Left renal cortex interstitium (tissue), 4 donors: ENCODE measurements around the gene ZNF667. TPM values are rescaled to one million over a fixed set of nuclear protein-coding genes. Genes with fewer than 3 reads are reported as not detected.

Experiments used
- DNase-seq, 4 donors: peaks; one replicate each; pipeline ENCODE4 v3.0.0-alpha.2; 2013; ENCODE audit warnings: low read depth in 4 of 4, low spot score in 2 of 4, missing footprints in 1 of 4
- polyA plus RNA-seq, 4 donors: library from polyadenylated mRNA; unstranded; fragments of 120-200 nt; gene quantifications; one replicate each; pipeline ENCODE4 v1.2.1, GENCODE V29; 2013; ENCODE audit not compliant: insufficient read length in 4 of 4

ZNF667 gene
- polyA plus RNA-seq: 10 to 100 TPM; 12.6 to 24.8 (median 19.9) TPM

DNA sequence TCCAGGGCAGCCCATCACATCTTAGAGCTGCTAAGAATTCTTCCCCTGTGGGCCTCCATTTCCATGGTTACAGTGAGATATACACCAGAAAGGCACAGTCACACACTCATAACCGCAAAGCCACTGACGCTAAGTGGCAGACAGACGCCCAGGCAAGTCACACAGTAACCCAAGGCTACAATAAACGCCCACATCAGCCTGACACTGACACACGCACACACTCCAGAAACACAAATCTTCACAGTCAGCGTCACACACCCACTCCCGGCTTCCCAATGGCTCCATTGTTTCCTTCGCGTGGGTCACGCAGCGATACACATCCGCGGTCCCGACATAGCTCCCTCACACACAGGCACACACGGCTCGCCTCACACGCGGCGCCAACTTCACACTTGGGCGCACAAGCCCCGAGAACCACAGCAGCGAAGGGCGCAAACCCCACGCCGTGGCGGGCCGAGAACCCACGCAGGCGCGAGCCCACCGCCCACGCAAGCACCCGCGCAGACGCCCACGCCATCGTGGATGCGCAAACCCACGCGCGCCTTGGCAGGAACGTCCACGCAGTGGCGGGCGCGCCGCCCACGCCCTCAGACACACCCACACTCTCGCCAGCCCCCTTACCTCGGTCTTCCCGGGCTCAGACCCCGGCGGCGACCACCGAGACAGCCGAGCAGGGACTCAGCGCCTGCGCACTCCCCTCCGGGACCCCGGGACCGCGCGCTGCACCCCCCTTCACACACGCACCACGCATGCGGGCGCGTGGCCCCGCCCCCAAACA lies at the start of gene ZNF667:
TSS of gene ZNF667 (minus strand) at position 695 of the 778 bp plus-strand sequence. CDS start 14,975 bp downstream, outside the sequence.
- peak; percentile 27 to 44 (median 32) for DNase-seq

DNA sequence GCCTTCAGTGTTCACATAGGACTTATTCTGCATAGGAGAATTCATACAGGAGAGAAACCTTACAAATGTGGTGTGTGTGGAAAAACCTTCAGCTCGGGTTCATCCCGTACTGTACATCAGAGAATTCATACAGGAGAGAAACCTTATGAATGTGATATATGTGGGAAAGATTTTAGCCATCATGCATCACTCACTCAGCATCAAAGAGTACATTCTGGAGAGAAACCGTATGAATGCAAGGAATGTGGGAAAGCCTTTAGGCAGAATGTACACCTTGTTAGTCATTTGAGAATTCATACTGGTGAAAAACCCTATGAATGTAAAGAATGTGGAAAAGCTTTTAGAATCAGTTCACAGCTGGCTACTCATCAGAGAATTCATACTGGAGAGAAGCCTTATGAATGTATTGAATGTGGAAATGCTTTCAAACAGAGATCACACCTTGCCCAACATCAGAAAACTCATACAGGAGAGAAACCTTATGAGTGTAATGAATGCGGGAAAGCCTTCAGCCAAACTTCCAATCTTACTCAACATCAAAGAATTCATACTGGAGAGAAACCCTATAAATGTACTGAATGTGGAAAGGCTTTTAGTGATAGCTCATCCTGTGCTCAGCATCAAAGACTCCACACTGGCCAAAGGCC lies 48.2 kb upstream of the ZNF667 start:
- no peak for DNase-seq

DNA sequence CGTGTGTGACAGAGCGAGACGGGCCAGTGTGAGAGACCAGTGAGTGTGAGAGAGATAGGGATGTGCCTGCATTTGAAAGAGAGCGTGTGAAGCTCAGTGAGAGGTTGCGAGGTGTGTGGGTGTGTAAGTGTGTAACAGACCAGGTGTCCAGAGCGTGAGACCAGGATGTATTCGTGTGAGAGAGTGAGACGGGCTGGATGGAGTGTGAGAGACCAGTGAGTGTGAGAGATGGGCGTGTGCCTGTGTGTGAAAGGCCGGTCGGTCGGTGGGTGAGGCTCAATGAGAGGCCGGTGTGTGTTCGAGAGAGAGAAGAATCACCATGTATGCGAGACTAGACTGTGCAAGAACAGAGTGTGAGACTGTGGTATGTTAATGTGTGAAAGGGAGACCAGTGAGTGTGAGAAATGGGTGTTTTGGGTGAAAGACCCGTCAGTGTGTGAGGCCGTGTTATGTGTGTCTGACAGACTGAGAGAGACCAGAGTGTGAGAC lies 31.2 kb upstream of the ZNF667 start:
- peak in 1 of 4 donors; percentile 58 for DNase-seq

DNA sequence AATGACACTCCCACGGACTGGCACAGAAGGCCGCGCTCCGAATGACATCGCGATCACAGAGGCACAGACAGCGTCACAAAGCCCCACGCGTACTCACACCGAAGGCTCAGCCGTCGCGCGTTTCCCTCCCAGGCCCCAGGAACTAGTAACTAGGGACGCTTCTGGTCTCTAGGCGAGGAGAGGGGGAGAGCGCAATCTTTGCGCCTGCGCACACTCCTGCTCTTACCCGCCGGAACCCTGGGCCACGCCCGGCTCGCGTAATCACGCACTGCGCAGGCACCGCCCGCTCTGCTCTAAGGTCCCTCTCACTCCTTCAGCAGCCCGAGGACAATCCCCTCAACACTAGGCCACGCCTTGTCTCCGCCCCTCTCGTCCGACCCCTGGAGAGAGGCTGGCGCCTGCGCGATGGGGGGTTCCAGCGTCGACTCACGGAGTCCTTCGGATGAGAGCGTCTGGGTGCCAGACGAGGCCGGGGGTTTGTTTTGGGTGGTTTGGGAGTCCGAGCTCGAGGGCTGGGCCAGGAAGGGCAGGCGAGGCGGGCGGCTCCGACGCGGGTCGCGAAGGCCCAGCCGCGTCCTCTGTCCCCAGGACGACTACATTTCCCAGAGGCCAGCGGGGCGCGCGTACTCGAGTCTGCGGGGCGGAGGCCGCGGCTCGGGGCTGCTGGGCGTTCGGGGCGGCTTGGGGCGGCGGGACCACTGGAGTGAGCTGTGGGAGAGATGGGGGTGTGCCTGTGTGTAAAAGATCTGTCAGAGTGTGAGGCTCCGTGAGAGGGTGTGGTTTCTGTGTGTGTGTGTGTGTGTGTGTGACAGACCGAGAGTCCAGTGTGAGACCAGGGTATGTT lies 30.5 kb upstream of the ZNF667 start, which contains the start of gene ZNF471:
TSS of gene ZNF471 (plus strand) at position 410 of the 844 bp plus-strand sequence. CDS start 3,717 bp downstream, outside the sequence.
- peak; percentile 91 to 98 (median 97) for DNase-seq

DNA sequence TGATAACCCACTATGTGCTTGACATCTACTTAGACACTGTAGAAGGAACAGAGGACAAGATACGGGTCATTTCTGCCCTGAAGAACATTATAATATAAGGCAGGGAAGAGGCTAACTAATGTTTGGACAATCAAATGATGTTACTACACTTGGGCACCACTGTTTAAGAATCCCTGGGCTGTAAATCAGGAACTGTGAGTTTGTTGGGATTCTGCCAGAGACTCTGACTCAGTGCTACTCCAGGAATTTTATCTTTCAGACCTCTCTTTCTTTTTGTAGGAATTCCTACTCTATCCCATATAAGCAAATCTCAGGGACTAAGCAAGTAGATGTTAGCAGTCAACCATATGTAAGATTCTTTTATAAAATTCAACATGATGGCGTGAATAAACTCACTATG lies 27.4 kb upstream of the ZNF667 start:
- DNase-seq: no peak

DNA sequence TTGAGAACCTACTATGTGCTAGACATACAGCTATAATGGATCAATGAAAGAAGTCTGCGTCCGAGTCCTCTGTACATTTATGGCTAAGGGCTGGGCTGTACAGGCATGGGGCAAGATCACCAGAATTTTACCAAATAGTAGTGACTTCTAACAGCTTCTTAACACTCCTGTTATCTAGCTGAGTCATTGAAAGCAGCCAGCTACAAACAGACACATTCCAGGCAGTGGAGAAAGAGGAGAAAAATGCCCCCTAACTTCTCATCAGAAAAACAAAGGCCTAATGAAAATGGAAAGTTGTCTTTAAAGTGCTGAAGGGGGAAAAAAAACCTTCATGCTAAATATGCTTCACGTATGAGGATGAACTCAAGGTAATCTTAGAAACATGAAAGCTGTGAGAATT lies 14.3 kb upstream of the ZNF667 start:
- no peak for DNase-seq

DNA sequence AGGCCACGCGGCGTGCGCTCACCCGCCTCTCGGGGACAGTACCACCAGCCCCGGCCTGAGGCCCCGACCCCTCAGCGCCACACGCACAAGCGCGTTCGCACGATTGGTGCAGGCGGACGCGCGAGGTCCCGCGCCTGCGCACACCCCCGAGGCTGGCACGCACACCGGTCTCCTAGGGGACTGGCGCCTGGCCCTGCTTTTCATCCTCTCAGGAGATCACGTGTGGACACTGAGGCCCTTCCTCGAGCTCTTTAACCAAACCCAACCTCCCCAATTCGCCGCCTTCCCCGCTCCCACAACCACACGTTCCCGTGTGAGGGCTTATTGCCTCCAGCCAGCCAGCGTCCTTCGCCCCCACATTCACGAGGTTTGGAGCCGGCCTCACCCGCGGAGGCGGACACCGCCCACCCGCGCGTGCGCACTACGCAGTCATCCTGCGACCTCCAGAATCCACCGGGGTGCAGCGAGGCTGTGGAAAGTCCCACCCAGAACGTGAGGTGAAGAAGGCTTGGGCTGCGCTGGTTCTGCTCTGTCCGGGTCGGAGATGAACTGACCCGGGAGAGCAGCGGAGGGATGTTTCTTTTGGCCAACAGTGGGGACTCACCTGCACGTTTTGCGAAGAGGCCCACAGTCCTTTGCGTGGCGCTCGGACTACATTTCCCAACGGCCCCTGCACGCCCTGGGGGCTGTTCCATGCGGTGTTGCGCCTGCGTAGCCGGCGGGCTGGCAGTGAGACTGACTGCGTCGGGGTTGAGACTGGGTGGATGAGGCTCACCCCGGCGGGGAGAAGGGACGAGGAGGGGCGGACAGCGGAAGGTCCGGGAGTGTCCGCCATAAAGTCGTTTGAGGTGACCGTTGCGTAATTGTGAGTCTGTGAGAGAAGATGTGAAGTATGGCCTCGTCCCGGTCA lies 539 bp upstream of the ZNF667 start:
- DNase-seq: peak; percentile 87 to 96 (median 92)

DNA sequence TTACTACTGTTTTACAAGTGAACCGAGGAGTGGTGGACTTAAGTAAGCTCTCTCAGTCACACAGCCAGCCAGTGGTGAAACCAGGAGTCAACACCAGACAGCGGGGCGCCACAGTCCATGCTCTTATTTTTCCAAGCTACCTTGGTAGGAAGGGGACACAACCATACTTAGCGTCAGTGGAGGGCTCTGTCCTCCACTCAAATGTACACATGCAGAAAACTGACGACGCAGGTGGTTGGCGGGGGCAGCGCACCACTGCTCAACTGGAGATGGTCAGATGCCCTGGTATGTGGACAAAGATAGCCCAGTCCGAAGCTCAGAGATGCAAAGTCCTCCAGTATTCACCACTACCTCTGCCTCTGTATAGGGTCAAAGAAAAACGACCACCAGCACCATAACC lies 1.1 kb downstream of the ZNF667 start:
- DNase-seq: peak in 1 of 4 donors; percentile 2

DNA sequence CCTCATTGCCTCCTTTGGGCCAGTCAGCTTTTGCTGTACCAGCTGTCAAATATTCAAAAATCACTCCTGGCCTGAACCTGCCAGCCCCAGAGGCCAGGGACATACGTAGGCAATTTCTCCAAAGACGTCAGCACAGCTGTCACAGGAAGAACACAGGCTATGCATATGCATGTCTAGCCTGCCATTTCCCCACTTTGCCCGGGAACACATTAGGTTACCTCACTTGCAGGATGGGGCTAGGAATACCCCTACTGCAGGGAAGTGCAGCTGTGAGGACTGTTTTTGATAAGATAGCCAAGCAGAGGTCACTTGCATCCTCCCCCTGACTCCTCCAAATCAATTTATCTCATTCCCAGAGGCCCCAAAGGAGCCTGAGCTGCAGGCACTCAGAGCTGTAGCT lies 2.8 kb downstream of the ZNF667 start:
- DNase-seq: no peak

DNA sequence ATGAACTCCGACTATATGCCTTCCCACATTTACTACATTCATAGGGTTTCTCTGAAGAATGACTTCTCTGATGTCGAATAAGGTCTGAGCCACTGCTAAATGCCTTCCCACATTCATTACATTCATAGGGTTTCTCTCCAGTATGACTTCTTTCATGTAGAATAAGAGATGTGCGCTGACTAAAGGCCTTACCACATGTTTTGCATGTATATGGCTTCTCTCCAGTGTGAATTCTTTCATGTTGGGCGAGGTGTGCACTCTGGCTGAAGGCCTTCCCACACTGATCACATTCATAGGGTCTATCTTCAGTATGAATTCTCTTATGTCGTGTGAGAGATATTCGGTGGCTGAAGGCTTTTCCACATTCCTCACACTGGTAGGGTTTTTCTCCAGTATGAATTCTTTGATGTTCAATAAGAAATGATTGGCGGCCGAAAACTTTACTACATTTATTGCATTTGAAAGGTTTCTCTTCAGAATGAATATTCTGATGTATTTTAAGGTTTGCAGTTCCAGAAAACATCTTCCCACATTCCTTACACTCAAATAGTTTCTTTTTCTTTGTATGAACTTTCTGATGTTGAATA lies 35.8 kb downstream of the ZNF667 start:
- DNase-seq: no peak

DNA sequence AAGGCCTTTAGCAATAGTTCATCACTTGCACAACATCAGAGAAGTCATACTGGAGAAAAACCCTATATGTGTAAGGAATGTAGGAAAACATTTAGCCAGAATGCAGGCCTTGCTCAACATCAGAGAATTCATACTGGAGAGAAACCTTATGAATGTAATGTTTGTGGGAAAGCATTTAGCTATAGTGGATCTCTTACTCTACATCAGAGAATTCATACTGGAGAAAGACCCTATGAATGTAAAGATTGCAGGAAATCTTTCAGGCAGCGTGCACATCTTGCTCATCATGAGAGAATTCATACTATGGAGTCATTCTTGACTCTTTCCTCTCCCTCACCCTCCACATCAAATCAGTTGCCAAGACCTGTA lies 53.2 kb downstream of the ZNF667 start:
- DNase-seq: no peak

DNA sequence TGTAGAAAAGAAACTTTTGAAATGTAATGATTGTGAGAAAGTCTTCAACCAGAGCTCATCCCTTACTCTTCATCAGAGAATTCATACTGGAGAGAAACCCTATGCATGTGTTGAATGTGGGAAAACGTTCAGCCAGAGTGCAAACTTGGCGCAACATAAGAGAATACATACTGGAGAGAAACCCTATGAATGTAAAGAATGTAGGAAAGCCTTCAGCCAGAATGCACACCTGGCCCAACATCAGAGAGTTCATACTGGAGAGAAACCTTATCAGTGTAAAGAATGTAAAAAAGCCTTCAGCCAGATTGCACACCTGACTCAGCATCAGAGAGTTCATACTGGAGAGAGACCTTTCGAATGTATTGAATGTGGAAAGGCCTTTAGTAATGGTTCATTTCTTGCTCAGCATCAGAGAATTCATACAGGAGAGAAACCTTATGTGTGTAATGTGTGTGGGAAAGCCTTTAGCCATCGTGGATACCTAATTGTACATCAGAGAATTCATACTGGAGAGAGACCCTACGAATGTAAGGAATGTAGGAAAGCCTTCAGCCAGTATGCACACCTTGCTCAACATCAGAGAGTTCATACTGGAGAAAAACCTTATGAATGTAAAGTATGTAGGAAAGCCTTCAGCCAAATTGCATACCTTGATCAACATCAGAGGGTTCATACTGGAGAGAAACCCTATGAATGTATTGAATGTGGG lies 53.7 kb downstream of the ZNF667 start:
- no peak for DNase-seq

DNA sequence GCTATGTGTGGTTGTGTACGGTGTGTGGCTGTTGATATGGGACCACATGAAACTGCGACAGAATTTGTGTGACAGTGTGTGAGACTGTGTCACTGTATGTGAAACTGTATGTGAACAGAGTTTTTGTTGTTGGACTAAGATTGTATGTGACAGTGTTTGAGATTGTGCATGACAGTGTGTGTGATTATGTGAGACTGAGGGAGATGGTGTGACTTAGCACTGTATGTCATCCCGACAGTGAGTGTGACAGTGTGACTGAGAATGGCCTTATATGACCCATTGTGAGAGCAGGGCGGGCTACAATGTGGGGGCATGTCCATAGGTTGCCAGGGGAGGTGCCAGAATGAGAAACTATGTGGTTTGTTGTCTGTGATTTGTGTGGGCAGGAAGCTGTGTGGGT lies 72.1 kb downstream of the ZNF667 start:
- DNase-seq: no peak

DNA sequence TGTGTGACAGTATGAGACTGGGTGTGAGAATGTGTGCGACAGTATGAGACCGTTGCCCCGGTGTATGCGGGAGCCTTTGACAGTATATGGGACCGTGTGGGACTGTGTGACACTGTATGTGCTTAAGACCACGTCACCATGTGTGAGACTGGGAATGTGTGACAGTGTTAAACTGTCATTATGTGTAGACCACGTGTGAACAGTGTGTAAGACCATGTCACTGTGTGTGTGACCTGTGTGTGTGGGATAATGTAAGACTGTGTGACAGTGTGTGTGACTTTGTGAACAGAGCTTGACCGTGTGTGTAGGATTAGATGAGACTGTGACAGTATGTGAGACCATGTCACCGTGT lies 72.5 kb downstream of the ZNF667 start:
- no peak for DNase-seq

DNA sequence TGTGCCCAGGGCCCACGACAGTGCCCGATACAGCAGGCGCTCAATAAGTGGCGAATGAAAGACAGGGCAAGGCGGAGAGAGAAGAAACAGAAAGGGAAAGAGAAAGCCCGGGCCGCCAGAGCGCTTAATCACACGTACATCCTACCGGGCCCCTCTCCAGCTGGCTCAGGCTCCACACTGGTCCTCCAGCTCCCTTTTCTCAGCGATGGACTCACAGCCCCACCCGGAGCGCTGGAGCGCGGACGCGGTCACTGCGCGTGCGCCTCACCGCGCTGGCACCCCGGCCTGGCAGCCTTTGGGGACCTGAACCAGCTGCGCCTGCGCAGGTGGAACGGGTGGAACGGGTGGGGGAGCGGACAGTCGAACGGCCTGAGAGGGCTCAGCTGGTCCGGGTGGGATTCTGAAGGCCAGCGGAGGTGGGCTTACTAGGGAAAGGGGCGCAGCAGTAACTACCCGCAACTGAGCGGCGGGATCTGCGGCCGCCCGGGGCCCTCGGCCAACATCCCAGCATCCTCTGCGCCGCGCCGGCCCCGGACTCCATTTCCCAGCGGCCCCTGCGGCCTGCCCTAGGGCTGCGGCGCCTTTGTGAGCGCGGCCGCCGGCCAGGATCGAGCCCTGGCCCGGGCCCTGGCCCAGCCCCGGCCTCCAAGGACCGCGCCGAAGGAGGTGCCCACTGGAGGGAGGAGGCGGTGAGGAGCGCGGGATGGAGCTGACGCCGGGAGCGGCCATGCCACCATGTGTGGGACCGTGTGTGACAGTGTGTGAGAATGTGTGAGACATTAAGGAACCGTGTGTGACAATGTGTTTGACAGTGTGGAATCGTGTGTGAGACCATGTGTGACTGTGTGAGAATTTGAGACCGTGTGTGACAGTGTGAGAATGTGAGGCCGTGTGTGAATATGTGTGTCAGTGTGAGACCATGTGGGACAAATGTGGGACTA lies 73.1 kb downstream of the ZNF667 start, which contains the start of gene ZNF583:
TSS of gene ZNF583 (plus strand) at position 569 of the 941 bp plus-strand sequence. CDS start 2,783 bp downstream, outside the sequence.
- peak; percentile 83 to 96 (median 92) for DNase-seq

DNA sequence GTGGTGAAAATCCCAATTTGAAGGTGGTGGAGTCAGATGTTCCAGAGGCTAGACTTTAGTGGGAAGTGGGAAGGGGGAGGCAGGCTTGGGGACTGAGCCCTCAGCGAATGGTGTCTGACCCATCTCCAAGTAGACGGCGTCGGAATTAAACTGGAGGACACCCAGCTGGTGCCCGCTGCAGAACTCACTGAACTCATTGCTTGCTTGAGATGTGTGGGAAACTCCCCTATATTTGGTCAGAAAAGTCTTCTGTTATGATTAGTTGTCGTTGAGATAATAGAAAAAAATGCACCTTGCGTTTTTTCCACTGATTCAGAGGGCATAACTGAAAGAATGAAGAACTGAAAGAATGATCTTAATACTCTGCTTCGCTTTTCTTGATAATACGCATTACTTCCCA lies 73.9 kb downstream of the ZNF667 start:
- no peak for DNase-seq

DNA sequence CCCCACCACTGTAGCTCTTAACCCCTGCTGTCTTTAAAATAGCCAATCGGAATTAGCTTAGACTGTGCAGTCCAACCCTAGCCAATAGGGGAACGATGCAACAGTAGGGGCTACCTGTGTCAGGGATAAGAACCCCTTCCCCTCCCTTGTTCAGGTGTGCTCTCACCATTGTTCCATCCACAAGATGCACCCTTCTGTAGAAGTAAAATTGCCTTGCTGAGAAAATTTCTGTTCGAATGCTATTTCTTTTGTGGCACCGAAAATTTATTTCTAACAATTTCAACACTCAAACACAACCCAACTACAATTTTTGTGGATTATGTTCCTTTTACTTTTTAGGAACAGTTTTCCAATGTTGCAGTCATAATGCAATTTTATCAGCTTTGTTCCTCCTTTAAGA lies 76.7 kb downstream of the ZNF667 start:
- no peak for DNase-seq

DNA sequence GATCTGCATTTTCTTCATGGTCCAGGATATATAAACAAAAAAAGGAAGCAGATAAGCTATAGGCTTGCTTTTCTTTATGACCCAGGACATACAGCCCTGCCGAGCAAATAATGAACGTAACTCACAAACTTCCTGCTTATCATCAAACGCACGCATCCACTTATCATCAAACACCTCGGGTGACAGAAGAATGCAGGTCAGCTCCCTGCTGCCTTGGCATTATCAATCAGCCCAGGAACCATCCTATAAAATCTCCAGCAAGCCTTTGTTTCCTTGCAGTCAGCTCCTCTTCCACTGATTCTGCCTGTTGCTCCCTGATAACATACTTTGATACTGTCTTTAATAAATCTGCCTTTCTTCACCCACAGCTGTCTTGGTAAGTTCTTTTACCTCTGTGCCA lies 78.3 kb downstream of the ZNF667 start:
- DNase-seq: no peak
